Sigmoid colon (tissue), 4 donors: Measurements from ENCODE around the gene MTMR8.

ENCODE experiments used
- CTCF ChIP-seq, 4 experiments: fragments of 450-650 bp in 3 of 4; fragments of 200-600 bp in 1 of 4; IDR thresholded peaks; one replicate each; pipeline ENCODE4 v1.5.1; 2016 to 2019; ENCODE audit warnings: antibody characterized with exemption in 4 of 4, mild to moderate bottlenecking in 3 of 4, moderate library complexity in 2 of 4
- POLR2AphosphoS5 ChIP-seq, 4 donors: sonication (generic); formaldehyde crosslinking; IDR thresholded peaks; one replicate each; pipeline ENCODE4 v1.6.1; 2017; ENCODE audit warnings: antibody characterized with exemption in 4 of 4

GRCh38 chrX:64330284-64330683 is 65.0 kb downstream of the MTMR8 start:
- TF ChIP-seq POLR2AphosphoS5 (IDR thresholded peaks at IDR 0.05): no peak
- no peak for TF ChIP-seq CTCF (IDR thresholded peaks at IDR 0.05)
